Measurements from ENCODE around the gene MRPL40.

MRPL40 gene

DNA sequence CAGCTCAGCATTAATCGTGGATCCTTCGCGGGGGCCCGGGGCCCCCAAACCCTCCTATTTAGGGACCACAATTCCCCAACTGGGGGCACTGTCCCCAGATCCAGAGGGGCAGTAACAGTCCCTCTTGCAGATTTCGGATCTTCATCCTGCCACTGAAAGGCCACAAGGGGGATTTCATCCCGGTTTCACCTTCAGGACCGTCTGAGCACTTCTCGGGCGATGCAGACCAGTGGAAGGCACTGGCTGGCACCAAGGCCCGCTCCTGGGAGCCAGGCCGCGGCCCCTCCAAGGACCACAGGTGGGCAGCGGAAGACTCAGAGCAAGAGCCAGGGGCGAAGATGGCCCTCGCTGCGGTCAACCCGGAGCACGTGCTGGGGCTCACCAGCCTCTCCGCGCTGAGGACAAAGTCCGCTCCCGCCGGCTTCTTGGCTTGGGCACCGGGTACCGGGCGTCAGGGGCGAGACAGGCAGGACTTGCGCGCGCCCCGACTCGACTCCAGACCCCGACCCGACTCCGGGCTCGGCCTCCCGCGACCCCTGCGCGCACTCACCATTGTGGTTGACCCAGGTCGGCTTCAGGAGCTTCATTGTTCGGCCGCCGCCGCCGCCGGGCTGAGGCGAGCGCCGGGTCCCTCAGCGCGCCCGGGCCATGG, 1.3 kb upstream of the MRPL40 start:
- DNase-seq (ENCODE audit: low read depth in 1 of 2, low spot score in 1 of 2) = peak; percentile 14 to 51

DNA sequence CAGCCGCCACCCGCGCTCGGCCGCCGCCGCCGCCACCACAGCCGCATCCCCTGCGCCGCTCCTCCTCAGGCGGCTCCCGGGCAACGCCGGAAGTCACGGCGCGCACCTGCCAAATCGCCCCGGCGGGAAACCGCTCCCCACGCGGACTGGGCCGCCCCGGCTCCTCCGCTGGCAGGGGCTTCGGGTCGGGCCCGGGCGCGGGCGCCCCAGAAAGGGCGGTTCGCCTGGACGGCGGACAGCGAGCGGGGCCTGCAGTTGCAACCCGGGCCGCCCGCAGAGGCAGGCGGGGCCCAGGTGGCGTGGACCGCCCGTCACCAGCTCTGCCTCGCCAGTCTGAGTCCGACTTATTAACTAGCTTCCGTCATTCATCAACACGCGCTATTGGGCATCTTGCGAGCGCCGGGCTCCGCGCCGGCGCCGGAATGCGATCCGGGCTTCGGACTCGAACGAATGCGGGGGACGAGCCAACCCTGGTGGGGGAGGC, 654 bp upstream of the MRPL40 start, which contains the start of gene HIRA:
Gene HIRA (minus strand): TSS at position 85 of the 484 bp plus-strand sequence. CDS start 257 bp downstream, outside the sequence.
- peak within 1 kb of the TSS; percentile 98 for H3K27ac ChIP-seq (replicated peaks)
- H3K4me3 ChIP-seq (replicated peaks; ENCODE audit: insufficient read depth, low read length) = peak within 1 kb of the TSS; percentile 90
- TF ChIP-seq GABPA (IDR thresholded peaks at IDR 0.05; ENCODE audit: low read depth) = peak; percentile 93
- TF ChIP-seq, protein P1, sequence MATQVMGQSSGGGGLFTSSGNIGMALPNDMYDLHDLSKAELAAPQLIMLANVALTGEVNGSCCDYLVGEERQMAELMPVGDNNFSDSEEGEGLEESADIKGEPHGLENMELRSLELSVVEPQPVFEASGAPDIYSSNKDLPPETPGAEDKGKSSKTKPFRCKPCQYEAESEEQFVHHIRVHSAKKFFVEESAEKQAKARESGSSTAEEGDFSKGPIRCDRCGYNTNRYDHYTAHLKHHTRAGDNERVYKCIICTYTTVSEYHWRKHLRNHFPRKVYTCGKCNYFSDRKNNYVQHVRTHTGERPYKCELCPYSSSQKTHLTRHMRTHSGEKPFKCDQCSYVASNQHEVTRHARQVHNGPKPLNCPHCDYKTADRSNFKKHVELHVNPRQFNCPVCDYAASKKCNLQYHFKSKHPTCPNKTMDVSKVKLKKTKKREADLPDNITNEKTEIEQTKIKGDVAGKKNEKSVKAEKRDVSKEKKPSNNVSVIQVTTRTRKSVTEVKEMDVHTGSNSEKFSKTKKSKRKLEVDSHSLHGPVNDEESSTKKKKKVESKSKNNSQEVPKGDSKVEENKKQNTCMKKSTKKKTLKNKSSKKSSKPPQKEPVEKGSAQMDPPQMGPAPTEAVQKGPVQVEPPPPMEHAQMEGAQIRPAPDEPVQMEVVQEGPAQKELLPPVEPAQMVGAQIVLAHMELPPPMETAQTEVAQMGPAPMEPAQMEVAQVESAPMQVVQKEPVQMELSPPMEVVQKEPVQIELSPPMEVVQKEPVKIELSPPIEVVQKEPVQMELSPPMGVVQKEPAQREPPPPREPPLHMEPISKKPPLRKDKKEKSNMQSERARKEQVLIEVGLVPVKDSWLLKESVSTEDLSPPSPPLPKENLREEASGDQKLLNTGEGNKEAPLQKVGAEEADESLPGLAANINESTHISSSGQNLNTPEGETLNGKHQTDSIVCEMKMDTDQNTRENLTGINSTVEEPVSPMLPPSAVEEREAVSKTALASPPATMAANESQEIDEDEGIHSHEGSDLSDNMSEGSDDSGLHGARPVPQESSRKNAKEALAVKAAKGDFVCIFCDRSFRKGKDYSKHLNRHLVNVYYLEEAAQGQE (IDR thresholded peaks at IDR 0.05; ENCODE audit: insufficient replicate concordance, low read depth) = no peak
- peak; percentile 57 to 84 for DNase-seq (ENCODE audit: low read depth in 1 of 2, low spot score in 1 of 2)
- no peaks in the 10 kb centered on the region for H3K27me3 ChIP-seq (ENCODE audit: insufficient read depth, poor library complexity, severe bottlenecking)

More for the DNA sequence above, 1.3 kb upstream of the MRPL40 start:
- Histone ChIP-seq H3K4me3 (replicated peaks; ENCODE audit: insufficient read depth, low read length) (peak overlapping the region; percentile 90), H3K27ac (replicated peaks) (peak overlapping the region; percentile 95), H3K27me3 (ENCODE audit: insufficient read depth, poor library complexity, severe bottlenecking) (no peaks in the 10 kb centered on the region)
- TF ChIP-seq GABPA (IDR thresholded peaks at IDR 0.05; ENCODE audit: low read depth) (no peak), SPI1 (IDR thresholded peaks at IDR 0.05; ENCODE audit: borderline replicate concordance, low read depth) (no peak), POLR2AphosphoS5 (IDR thresholded peaks at IDR 0.05; ENCODE audit: low read depth) (no peak)
- TF ChIP-seq, protein P2, sequence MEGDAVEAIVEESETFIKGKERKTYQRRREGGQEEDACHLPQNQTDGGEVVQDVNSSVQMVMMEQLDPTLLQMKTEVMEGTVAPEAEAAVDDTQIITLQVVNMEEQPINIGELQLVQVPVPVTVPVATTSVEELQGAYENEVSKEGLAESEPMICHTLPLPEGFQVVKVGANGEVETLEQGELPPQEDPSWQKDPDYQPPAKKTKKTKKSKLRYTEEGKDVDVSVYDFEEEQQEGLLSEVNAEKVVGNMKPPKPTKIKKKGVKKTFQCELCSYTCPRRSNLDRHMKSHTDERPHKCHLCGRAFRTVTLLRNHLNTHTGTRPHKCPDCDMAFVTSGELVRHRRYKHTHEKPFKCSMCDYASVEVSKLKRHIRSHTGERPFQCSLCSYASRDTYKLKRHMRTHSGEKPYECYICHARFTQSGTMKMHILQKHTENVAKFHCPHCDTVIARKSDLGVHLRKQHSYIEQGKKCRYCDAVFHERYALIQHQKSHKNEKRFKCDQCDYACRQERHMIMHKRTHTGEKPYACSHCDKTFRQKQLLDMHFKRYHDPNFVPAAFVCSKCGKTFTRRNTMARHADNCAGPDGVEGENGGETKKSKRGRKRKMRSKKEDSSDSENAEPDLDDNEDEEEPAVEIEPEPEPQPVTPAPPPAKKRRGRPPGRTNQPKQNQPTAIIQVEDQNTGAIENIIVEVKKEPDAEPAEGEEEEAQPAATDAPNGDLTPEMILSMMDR (IDR thresholded peaks at IDR 0.05; ENCODE audit: insufficient read depth, low read length) = no peak
- TF ChIP-seq, protein P1 (IDR thresholded peaks at IDR 0.05; ENCODE audit: insufficient replicate concordance, low read depth) = no peak

DNA sequence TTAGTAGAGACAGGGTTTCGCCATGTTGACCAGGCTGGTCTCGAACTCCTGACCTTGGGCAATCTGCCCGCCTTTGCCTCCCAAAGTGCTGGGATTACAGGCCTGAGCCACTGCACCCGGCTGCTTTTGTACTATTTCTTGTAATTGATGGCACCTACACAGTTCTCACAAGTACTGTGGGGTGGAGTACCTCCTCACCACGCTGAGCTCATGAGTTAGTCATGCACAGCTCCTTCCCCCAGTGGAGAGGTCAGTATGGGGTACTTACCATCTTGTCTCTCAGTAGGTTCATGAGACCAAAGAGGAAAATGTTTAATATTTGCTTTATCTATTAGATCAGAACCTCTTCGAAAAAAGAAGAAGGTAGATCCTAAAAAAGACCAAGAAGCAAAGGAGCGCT, 2.1 kb downstream of the MRPL40 start:
- TF ChIP-seq GABPA (IDR thresholded peaks at IDR 0.05; ENCODE audit: low read depth) = no peak
- no peak for TF ChIP-seq POLR2AphosphoS5 (IDR thresholded peaks at IDR 0.05; ENCODE audit: low read depth)
- no peak for TF ChIP-seq SPI1 (IDR thresholded peaks at IDR 0.05; ENCODE audit: borderline replicate concordance, low read depth)
- TF ChIP-seq, protein P1 (IDR thresholded peaks at IDR 0.05; ENCODE audit: insufficient replicate concordance, low read depth) = no peak
- TF ChIP-seq, protein P2 (IDR thresholded peaks at IDR 0.05; ENCODE audit: insufficient read depth, low read length) = no peak
- H3K4me3 ChIP-seq (replicated peaks; ENCODE audit: insufficient read depth, low read length) = no peak overlapping the region
- no peak overlapping the region for H3K27ac ChIP-seq (replicated peaks)
- no peaks in the 10 kb centered on the region for H3K27me3 ChIP-seq (ENCODE audit: insufficient read depth, poor library complexity, severe bottlenecking)
- DNase-seq (ENCODE audit: low read depth in 1 of 2, low spot score in 1 of 2) = no peak
